Fibroblast of pulmonary artery (primary cell): ENCODE results near the gene WDR83.
"Not testable (repeated sequence)": the region's sequence is repeated elsewhere in the genome, so short reads cannot be mapped to it uniquely, and the experiment has no call there.

Experiments used
- DNase-seq: peaks from one replicate; pipeline ENCODE4 v3.0.0-alpha.2; 2010; ENCODE audit warnings: low read depth
- H3K4me3 ChIP-seq: replicated peaks from 2 replicates; pipeline ENCODE4 v1.5.1; 2011; ENCODE audit warnings: low read depth, mild to moderate bottlenecking, control low read depth, low read length, moderate library complexity
- CTCF ChIP-seq: IDR thresholded peaks from 2 replicates; pipeline ENCODE4 v1.5.1; 2011; ENCODE audit warnings: mild to moderate bottlenecking, control low read depth, low read length, inconsistent platforms; ENCODE audit errors: missing control alignments

The WDR83 gene

GRCh38 chr19:12629215-12629614, 37.4 kb upstream of the WDR83 start:
- no peak for TF ChIP-seq CTCF
- no peak for DNase-seq
- H3K4me3 ChIP-seq = no peak overlapping the region

GRCh38 chr19:12636631-12637030, 30.0 kb upstream of the WDR83 start:
- no peak for DNase-seq
- H3K4me3 ChIP-seq = no peak overlapping the region
- no peak for TF ChIP-seq CTCF

- DNase-seq = no peak
- H3K4me3 ChIP-seq = no peak overlapping the region
- TF ChIP-seq CTCF = no peak
Measured at GRCh38 chr19:12638611-12639182, 27.9 kb upstream of the WDR83 start.

GRCh38 chr19:12639901-12640613, 26.6 kb upstream of the WDR83 start:
- peak; percentile 82 for DNase-seq
- H3K4me3 ChIP-seq = peak overlapping the region; percentile 11
- TF ChIP-seq CTCF = peak; percentile 78

GRCh38 chr19:12641456-12641855, 25.2 kb upstream of the WDR83 start:
- DNase-seq = no peak
- TF ChIP-seq CTCF = no peak

GRCh38 chr19:12642506-12642905, 24.1 kb upstream of the WDR83 start:
- H3K4me3 ChIP-seq = no peak overlapping the region
- DNase-seq = no peak
- TF ChIP-seq CTCF = no peak

More at GRCh38 chr19:12641456-12641855, 25.2 kb upstream of the WDR83 start:
- no peak overlapping the region for H3K4me3 ChIP-seq

- not testable (repeated sequence) for DNase-seq
Measured at GRCh38 chr19:12643716-12644115, 22.9 kb upstream of the WDR83 start.

More at GRCh38 chr19:12643716-12644115, 22.9 kb upstream of the WDR83 start:
- not testable (repeated sequence) for H3K4me3 ChIP-seq
